SK-N-SH treated with all-trans-retinoic acid at 6 μM for 48 hours (cell line): ENCODE data around the gene CRX.

ENCODE experiments used
- ARNTL ChIP-seq: fragments of 450-650 bp; formaldehyde crosslinking; IDR thresholded peaks from 2 replicates; pipeline ENCODE4 v1.5.0; 2020; ENCODE audit warnings: low read depth, mild to moderate bottlenecking, moderate library complexity, borderline replicate concordance
- CREB5 ChIP-seq: fragments of 250-450 bp; sonication (Bioruptor Pico); IDR thresholded peaks from 2 replicates; pipeline ENCODE4 v1.5.1; 2020; ENCODE audit warnings: low read depth, mild to moderate bottlenecking, moderate library complexity
- ESRRG ChIP-seq: fragments of 250-450 bp; sonication (Bioruptor Pico); IDR thresholded peaks from 2 replicates; pipeline ENCODE4 v1.6.1; 2021; ENCODE audit warnings: mild to moderate bottlenecking
- OSR1 ChIP-seq: fragments of 250-450 bp; sonication (Bioruptor Pico); IDR thresholded peaks from 2 replicates; pipeline ENCODE4 v1.8.0; 2022; ENCODE audit warnings: moderate library complexity, mild to moderate bottlenecking, inconsistent platforms
- PATZ1 ChIP-seq: fragments of 250-450 bp; sonication (Bioruptor Pico); IDR thresholded peaks from 2 replicates; pipeline ENCODE4 v1.8.0; 2020; ENCODE audit warnings: mild to moderate bottlenecking, moderate library complexity, borderline replicate concordance
- PPARA ChIP-seq: fragments of 250-450 bp; sonication (Bioruptor Pico); IDR thresholded peaks from 2 replicates; pipeline ENCODE4 v1.5.0; 2020; ENCODE audit warnings: mild to moderate bottlenecking, borderline replicate concordance
- RARB ChIP-seq: fragments of 250-450 bp; sonication (Bioruptor Pico); IDR thresholded peaks from 2 replicates; pipeline ENCODE4 v1.8.0; 2021; ENCODE audit warnings: mild to moderate bottlenecking, moderate library complexity
- TCF4 ChIP-seq: fragments of 250-450 bp; sonication (Bioruptor Pico); IDR thresholded peaks from 2 replicates; pipeline ENCODE4 v1.8.0; 2021; ENCODE audit warnings: mild to moderate bottlenecking, moderate library complexity, borderline replicate concordance
- TSHZ2 ChIP-seq: fragments of 250-450 bp; sonication (Bioruptor Pico); IDR thresholded peaks from 2 replicates; pipeline ENCODE4 v1.5.0; 2020; ENCODE audit warnings: mild to moderate bottlenecking, moderate library complexity
- ZFP3 ChIP-seq: fragments of 250-450 bp; sonication (Bioruptor Pico); IDR thresholded peaks from 2 replicates; pipeline ENCODE4 v1.5.0; 2020; ENCODE audit warnings: mild to moderate bottlenecking, moderate library complexity
- ZNF70 ChIP-seq: fragments of 450-650 bp; formaldehyde crosslinking; IDR thresholded peaks from 2 replicates; pipeline ENCODE4 v1.5.0; 2020; ENCODE audit warnings: mild to moderate bottlenecking, moderate library complexity

DNA sequence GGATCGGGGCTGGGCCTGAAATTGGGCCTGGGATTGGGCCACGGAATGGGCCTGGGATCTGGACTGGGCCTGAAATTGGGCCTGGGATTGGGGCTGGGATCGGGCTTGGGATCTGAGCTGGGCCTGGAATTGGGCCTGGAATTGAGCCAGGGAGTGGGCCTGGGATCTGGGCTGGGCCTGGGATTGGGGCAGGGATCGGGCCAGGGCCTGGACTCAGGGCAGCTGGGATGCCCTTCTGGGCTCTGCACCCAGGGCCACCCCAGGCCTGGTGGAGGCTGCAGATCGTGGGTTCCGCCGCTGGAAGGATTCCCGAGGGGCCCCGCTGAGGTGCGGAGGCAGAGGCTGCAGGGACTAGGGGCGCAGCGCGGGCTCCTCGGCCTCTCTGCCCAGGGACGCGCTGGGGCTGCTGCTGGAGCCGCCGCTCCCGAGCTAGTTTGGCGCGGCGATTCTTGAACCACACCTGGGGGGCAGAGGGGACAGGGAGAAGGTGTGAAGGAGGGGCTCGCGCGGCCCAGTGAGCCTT lies 19.2 kb upstream of the CRX start:
- TF ChIP-seq ZNF70 (CRISPR knock-in tag) (no peak), ESRRG (no peak), TCF4 (CRISPR knock-in tag) (no peak), ZFP3 (CRISPR knock-in tag) (no peak), ARNTL (CRISPR knock-in tag) (no peak), OSR1 (CRISPR knock-in tag) (no peak), CREB5 (CRISPR knock-in tag) (no peak), RARB (CRISPR knock-in tag) (no peak), TSHZ2 (CRISPR knock-in tag) (no peak), PATZ1 (CRISPR knock-in tag) (no peak), PPARA (CRISPR knock-in tag) (no peak)
